Neural crest cell (in vitro differentiated cells): Measurements from ENCODE around the gene CDK17. TPM values are rescaled to one million over a fixed set of nuclear protein-coding genes. Genes with fewer than 3 reads are reported as not detected.

Source experiments
- DNase-seq: peaks from one replicate; pipeline ENCODE4 v3.0.0; 2021; ENCODE audit warnings: low read depth, mixed read lengths, low spot score
- H3K27ac Mint-ChIP-seq: one replicate; pipeline ENCODE4 v1.8.0; 2021; ENCODE audit warnings: mild to moderate bottlenecking, mixed read lengths; ENCODE audit not compliant: unreplicated experiment
- H3K27me3 Mint-ChIP-seq: 2 replicates; pipeline ENCODE4 v1.8.0; 2021; ENCODE audit warnings: low read depth, mild to moderate bottlenecking, mixed read lengths
- H3K36me3 Mint-ChIP-seq: 2 replicates; pipeline ENCODE4 v1.8.0; 2021; ENCODE audit warnings: low read depth, mild to moderate bottlenecking, mixed read lengths
- H3K4me1 Mint-ChIP-seq: 2 replicates; pipeline ENCODE4 v1.8.0; 2021; ENCODE audit warnings: mixed read lengths
- H3K4me3 Mint-ChIP-seq: one replicate; pipeline ENCODE4 v1.8.0; 2021; ENCODE audit warnings: mild to moderate bottlenecking, mixed read lengths
- H3K9me3 Mint-ChIP-seq: 2 replicates; pipeline ENCODE4 v1.8.0; 2021; ENCODE audit warnings: mixed read lengths
- CTCF ChIP-seq: fragments of 200-600 bp; sonication (generic); conservative IDR thresholded peaks from 2 replicates; pipeline ENCODE4 v1.5.0; 2021; ENCODE audit warnings: antibody characterized with exemption, mild to moderate bottlenecking
- total RNA-seq: library from RNA; stranded (reverse); gene quantifications from 2 replicates; pipeline ENCODE4 v1.2.1, GENCODE V29; 2021

The CDK17 gene
- total RNA-seq, 1 donor from 2014 or later: 33.4 TPM

DNA sequence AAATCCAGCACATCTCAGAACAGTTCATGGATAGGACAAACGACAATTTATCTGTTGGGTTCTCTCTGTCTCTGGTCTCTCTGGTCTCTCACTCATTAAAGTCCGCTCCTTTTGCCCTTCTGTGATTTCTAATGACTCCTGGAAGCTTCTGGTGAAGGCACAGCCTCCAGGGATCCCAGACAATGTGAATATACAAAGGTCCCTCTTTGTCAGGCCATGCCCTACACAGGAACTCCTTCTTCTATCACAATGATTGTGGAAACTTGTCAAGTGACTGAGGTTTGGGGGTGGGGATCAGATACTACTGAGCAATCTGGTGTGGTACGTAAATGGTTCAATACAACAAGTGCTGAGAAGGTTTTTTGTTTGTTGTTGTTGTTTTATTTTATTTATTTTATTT lies 42.7 kb upstream of the CDK17 start:
- peaks cover 14% of the 10 kb centered on the region for H3K4me1 Mint-ChIP-seq
- no peaks in the 10 kb centered on the region for H3K36me3 Mint-ChIP-seq
- no peak for TF ChIP-seq CTCF
- H3K27ac Mint-ChIP-seq: no peak overlapping the region
- no peaks in the 10 kb centered on the region for H3K27me3 Mint-ChIP-seq
- no peak for DNase-seq
- peaks cover 2% of the 10 kb centered on the region for H3K9me3 Mint-ChIP-seq
- no peak overlapping the region for H3K4me3 Mint-ChIP-seq

DNA sequence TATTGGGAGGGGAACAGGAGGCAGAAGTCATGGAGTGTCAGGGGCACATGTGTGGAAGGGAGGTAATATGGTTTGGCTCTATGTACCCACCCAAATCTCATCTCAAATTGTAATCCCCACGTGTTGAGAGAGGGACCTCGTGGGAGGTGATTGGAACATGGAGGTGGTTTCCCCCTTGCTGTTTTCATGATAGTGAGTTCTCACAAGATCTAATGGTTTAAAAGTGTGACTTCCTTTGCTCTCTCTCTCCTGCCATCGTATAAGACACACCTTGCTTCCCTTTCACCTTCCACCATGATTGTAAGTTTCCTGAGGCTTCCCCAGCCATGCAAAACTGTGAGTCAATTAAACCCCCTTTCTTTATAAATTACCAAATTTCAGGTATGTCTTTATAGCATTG lies 41.6 kb upstream of the CDK17 start:
- no peaks in the 10 kb centered on the region for H3K27me3 Mint-ChIP-seq
- no peak for DNase-seq
- H3K36me3 Mint-ChIP-seq: no peaks in the 10 kb centered on the region
- no peak overlapping the region for H3K4me3 Mint-ChIP-seq
- H3K4me1 Mint-ChIP-seq: peaks cover 16% of the 10 kb centered on the region
- TF ChIP-seq CTCF: no peak
- no peak overlapping the region for H3K27ac Mint-ChIP-seq
- H3K9me3 Mint-ChIP-seq: peaks cover 2% of the 10 kb centered on the region

DNA sequence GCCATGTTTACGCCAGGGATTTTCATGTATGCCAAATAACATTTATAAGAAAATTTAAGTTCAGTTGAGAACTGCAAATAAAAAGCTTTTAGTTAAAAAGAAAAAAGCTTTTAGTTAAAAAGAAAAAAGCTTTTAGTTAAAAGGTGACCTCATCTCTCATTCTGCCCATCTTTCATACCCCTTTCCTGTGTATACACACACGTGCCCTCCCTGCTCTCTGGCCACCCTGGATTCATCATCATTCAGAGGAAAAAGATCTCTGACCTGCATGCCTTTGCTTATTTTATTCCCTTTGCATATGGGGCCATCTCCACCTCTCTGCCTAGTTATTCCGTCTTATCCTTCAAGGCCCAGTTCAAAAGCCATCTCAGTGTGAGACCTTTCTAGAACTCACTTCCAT lies 38.1 kb upstream of the CDK17 start:
- peaks cover 2% of the 10 kb centered on the region for H3K9me3 Mint-ChIP-seq
- H3K4me3 Mint-ChIP-seq: no peak overlapping the region
- no peaks in the 10 kb centered on the region for H3K27me3 Mint-ChIP-seq
- no peak for DNase-seq
- TF ChIP-seq CTCF: no peak
- H3K4me1 Mint-ChIP-seq: peaks cover 12% of the 10 kb centered on the region
- no peak overlapping the region for H3K27ac Mint-ChIP-seq
- no peaks in the 10 kb centered on the region for H3K36me3 Mint-ChIP-seq

DNA sequence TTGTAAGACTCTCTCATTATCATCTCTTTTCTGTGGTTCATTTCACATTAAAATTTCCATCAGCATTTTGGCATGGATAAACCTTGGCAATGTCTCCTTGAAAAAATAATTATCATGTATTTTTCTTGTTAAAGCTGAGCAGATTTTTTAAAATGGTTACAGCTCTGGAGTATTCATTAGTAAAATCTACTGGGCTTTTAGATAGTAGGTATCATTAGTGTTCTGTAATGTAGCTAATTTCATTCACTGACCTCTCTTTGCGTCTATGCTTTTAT lies 36.9 kb upstream of the CDK17 start:
- TF ChIP-seq CTCF: no peak
- Mint-ChIP-seq H3K27ac (no peak overlapping the region), H3K9me3 (no peaks in the 10 kb centered on the region), H3K4me1 (peaks cover 4% of the 10 kb centered on the region), H3K27me3 (no peaks in the 10 kb centered on the region), H3K36me3 (no peaks in the 10 kb centered on the region), H3K4me3 (no peak overlapping the region)
- DNase-seq: no peak

DNA sequence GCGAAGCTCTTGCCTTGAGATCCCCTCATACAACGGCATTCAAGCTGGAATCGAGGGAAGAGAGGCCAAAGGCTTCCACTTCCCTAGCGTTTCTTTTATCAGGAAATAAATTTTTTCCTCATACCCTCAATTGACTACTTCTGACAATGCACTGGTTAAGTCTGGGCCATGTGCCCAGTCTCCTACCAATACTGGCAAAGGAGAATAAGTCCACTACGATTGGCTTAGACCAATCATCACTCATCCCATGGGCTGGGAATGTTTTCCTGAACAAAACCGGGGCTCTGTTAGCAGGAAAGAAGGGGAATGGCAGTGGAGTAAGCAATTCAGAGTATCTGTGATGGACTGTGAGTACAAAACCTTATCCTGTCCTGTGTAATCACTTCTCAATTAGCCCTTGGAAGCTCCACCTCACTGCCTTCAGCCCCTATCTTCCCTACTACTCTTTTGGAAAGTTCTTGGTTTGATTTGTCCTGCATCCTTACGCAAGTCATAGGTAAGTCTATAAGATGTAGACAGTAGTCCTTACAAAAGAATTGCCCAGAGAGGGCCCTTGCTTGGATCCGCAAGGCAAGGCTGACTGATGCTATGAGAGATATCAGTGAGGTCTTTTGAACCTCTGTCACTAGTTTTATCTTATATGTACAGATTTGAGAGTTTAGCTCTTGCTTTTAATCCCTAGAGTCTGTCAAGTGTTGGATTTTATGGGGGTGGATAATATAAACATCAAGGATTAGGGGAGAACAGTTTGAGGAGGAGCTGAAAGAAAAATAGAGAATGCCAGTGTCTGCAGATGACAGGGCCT lies 36.3 kb upstream of the CDK17 start:
- DNase-seq: no peak
- Mint-ChIP-seq H3K4me3 (no peak overlapping the region), H3K4me1 (peaks cover 4% of the 10 kb centered on the region), H3K27me3 (no peaks in the 10 kb centered on the region), H3K27ac (no peak overlapping the region), H3K36me3 (no peaks in the 10 kb centered on the region), H3K9me3 (no peaks in the 10 kb centered on the region)
- no peak for TF ChIP-seq CTCF
